Glutamatergic neuron (in vitro differentiated cells): Measurements from ENCODE around the gene RBM19. TPM values are rescaled to one million over a fixed set of nuclear protein-coding genes. Genes with fewer than 3 reads are reported as not detected.

Experiments
- DNase-seq: peaks from one replicate; pipeline ENCODE4 v3.0.0; 2022
- H3K27ac Mint-ChIP-seq: one replicate; pipeline ENCODE4 v1.8.0; 2020; ENCODE audit warnings: mild to moderate bottlenecking, mixed read lengths, inconsistent platforms; ENCODE audit not compliant: unreplicated experiment
- H3K27me3 Mint-ChIP-seq: one replicate; pipeline ENCODE4 v1.8.0; 2020; ENCODE audit warnings: mild to moderate bottlenecking, moderate library complexity, mixed read lengths, inconsistent platforms; ENCODE audit not compliant: unreplicated experiment
- H3K36me3 Mint-ChIP-seq: one replicate; pipeline ENCODE4 v1.8.0; 2020; ENCODE audit warnings: mild to moderate bottlenecking, mixed read lengths, inconsistent platforms; ENCODE audit not compliant: unreplicated experiment
- H3K4me1 Mint-ChIP-seq: one replicate; pipeline ENCODE4 v1.8.0; 2020; ENCODE audit warnings: mild to moderate bottlenecking, low read depth, mixed read lengths, inconsistent platforms; ENCODE audit not compliant: unreplicated experiment
- H3K4me3 Mint-ChIP-seq: one replicate; pipeline ENCODE4 v1.8.0; 2020; ENCODE audit warnings: mild to moderate bottlenecking, mixed read lengths, inconsistent platforms; ENCODE audit not compliant: unreplicated experiment
- H3K9me3 Mint-ChIP-seq: one replicate; pipeline ENCODE4 v1.8.0; 2020; ENCODE audit warnings: mild to moderate bottlenecking, moderate library complexity, mixed read lengths, inconsistent platforms; ENCODE audit not compliant: unreplicated experiment
- CTCF ChIP-seq: fragments of 200-600 bp; sonication (generic); IDR thresholded peaks from one replicate; pipeline ENCODE4 v1.5.0; 2021; ENCODE audit not compliant: partially characterized antibody, unreplicated experiment
- total RNA-seq: library from RNA; stranded (reverse); fragmentation: NEBNext Ultra II Directional; extraction: Animal tissue kit (Norgen Biotek cat#: 25700); gene quantifications from one replicate; pipeline ENCODE4 v1.2.1, GENCODE V29; 2021; ENCODE audit not compliant: unreplicated experiment

Gene RBM19
- total RNA-seq, 1 donor from 2014 or later, result 27.4 TPM

DNA sequence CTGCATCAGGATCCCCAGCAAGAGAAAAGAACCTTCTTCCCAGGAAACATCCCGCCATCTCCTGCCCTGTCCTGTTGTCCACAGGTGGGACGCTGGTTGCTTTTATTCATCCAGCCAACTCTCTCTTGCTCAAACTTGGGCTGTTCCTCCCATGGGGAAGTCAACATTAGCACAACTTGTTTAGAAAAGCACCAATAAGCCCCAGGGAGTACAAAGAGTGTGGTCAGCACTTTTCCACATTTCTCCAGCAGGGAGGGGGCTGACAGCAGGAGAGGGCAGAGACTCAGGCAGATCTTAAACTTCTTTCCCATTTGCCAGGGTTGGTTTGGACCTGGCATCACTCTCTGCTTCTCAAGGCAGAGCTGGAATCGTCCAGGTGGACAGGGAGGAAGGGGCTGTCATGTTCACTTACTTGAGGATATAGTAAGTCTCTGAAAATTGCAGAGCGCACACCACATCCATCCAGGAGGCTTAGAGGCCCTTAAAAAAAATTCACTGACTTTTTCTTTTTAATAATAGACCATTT, 74.9 kb downstream of the RBM19 start:
- Mint-ChIP-seq H3K27ac (no peak overlapping the region), H3K27me3 (peaks cover 3% of the 10 kb centered on the region), H3K36me3 (no peaks in the 10 kb centered on the region), H3K4me3 (no peak overlapping the region), H3K9me3 (no peaks in the 10 kb centered on the region), H3K4me1 (peaks cover 21% of the 10 kb centered on the region)
- no peak for TF ChIP-seq CTCF
- no peak for DNase-seq

DNA sequence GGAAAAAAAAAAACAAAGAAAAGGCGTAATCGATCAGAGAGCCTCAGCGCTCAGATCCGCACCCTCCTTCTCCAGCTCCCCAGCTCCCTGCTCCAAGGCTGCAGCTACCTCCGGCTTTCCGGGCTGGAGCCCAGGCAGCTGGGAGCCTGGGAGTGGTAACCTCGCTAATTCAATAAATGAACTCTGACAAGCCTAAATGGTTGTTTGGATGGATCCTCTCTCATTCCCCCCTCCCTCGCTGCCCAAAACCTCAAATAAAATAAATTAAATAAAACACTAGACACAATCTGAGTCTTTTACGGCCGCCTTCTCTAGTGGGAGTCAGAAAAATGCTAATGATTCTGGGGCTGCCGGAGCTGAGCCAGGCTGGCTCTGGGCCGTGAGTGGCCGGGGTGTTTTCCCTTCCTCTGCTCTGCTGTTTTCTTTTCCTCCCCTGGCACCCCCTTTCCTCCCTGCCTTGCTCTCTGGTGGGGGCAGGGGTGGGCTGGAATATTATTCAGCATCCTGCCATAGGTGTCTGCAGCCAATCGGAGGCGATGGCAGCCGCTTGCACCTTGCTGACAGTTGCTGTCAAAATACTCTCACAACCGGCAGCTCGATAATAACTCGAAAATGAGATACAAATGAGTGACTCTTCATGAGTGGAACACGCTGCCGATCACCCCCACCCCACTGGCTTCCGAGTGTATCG, 76.1 kb downstream of the RBM19 start:
- Mint-ChIP-seq H3K27ac (no peak overlapping the region), H3K36me3 (peaks cover 2% of the 10 kb centered on the region), H3K27me3 (peaks cover 3% of the 10 kb centered on the region), H3K4me3 (peak overlapping the region; percentile 57), H3K9me3 (peaks cover 4% of the 10 kb centered on the region), H3K4me1 (peaks cover 19% of the 10 kb centered on the region)
- TF ChIP-seq CTCF, result no peak
- peak; percentile 42 for DNase-seq

DNA sequence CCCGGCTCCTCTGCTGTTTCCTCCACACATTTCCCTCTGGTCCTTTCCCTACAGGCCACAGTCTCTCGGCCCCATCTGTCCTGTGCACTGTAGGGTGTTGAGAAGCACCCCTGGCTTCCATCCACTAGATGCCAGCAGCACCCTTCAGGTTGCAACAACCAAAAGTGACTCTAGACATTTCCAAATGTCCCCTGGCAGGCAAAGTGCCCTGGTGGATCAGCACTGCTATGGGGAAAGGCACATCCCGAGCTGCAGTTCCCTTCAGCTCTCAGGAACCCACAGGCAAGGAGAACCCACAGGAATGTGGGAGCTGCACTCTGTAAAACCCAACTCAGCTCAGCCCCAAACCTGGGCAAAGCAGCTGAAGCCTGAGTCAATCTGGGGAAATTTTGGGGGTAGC, 77.0 kb downstream of the RBM19 start:
- Mint-ChIP-seq H3K4me3 (peak overlapping the region; percentile 59), H3K9me3 (peaks cover 7% of the 10 kb centered on the region), H3K4me1 (peaks cover 19% of the 10 kb centered on the region), H3K27ac (peak overlapping the region; percentile 64), H3K36me3 (peaks cover 11% of the 10 kb centered on the region), H3K27me3 (peaks cover 3% of the 10 kb centered on the region)
- DNase-seq, result no peak
- no peak for TF ChIP-seq CTCF

- peaks cover 11% of the 10 kb centered on the region for H3K36me3 Mint-ChIP-seq
- peaks cover 7% of the 10 kb centered on the region for H3K9me3 Mint-ChIP-seq
- peaks cover 3% of the 10 kb centered on the region for H3K27me3 Mint-ChIP-seq
- no peak for TF ChIP-seq CTCF
- H3K4me1 Mint-ChIP-seq, result peaks cover 19% of the 10 kb centered on the region
- no peak overlapping the region for H3K4me3 Mint-ChIP-seq
- DNase-seq, result no peak
- H3K27ac Mint-ChIP-seq, result no peak overlapping the region
Observed at GRCh38 chr12:113888435-113888834, 77.7 kb downstream of the RBM19 start.

DNA sequence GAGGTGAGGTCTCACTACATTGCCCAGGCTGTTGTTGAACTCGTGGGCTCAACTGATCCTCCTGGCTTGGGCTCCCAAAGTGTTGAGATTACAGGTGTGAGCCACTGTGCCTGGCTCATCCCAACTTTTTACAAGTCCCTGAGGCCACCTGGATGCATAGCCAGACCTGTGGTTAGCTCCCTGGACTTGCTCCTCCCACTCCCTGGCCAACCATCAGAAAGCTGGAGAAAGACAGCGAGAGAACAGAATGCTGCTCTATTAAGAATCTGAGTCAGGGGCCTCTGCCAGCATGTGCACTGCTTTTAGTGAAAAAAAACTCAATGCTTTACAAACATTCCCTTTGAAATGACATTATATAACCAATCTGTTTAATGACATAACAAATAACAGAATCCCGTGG, 78.2 kb downstream of the RBM19 start:
- Mint-ChIP-seq H3K27me3 (peaks cover 3% of the 10 kb centered on the region), H3K4me1 (peaks cover 19% of the 10 kb centered on the region), H3K9me3 (peaks cover 7% of the 10 kb centered on the region), H3K27ac (no peak overlapping the region), H3K4me3 (no peak overlapping the region), H3K36me3 (peaks cover 11% of the 10 kb centered on the region)
- DNase-seq, result no peak
- no peak for TF ChIP-seq CTCF
